Activated naive CD4-positive, alpha-beta T cell treated with anti-CD3 and anti-CD28 coated beads, Interleukin-2, amount 10 ng/mL, durations not matched to agents 7 days and 5 days (primary cell): Measurements from ENCODE around the gene GOLGA7B.

Experiments used
- CTCF ChIA-PET: fragments of 350-600 bp; sonication (Branson Sonifier 250); formaldehyde crosslinking; loops from one replicate; lab custom pipeline; 2021; ENCODE audit warnings: antibody characterized with exemption; lab: Charles Lee
- DNase-seq: peaks from one replicate; pipeline ENCODE4 v3.0.0-alpha.2; 2020
- H3K27ac Mint-ChIP-seq: one replicate; pipeline ENCODE4 v1.8.0; 2021; ENCODE audit warnings: mild to moderate bottlenecking, moderate library complexity, mixed read lengths
- H3K27me3 Mint-ChIP-seq: one replicate; pipeline ENCODE4 v1.8.0; 2021; ENCODE audit warnings: mild to moderate bottlenecking, mixed read lengths
- H3K36me3 Mint-ChIP-seq: one replicate; pipeline ENCODE4 v1.8.0; 2021; ENCODE audit warnings: mixed read lengths
- H3K4me1 Mint-ChIP-seq: one replicate; pipeline ENCODE4 v1.8.0; 2021; ENCODE audit warnings: mixed read lengths
- H3K4me3 Mint-ChIP-seq: one replicate; pipeline ENCODE4 v1.8.0; 2021; ENCODE audit warnings: mild to moderate bottlenecking, moderate library complexity, mixed read lengths
- H3K9me3 Mint-ChIP-seq: one replicate; pipeline ENCODE4 v1.8.0; 2021; ENCODE audit warnings: mixed read lengths

Gene GOLGA7B

DNA sequence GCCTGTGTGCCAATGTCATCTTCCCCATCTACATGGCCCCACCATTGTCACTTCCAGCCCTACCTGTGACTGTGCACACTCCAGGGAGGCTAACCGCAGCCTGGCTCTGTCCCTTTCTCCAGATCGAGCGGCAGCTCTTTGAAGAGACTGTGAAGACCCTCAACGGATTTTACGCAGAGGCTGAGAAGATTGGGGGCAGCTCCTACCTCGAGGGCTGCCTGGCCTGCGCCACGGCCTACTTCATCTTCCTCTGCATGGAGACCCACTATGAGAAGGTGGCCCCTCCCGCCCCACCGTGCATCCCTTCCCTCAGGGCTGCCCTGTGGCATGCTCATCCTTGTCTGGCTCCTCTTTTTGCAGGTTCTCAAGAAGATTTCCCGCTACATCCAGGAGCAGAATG lies 14.2 kb downstream of the GOLGA7B start:
- Mint-ChIP-seq H3K4me1 (peaks cover 13% of the 10 kb centered on the region), H3K36me3 (peaks cover 25% of the 10 kb centered on the region), H3K4me3 (no peak overlapping the region), H3K9me3 (no peaks in the 10 kb centered on the region), H3K27ac (no peak overlapping the region), H3K27me3 (peaks cover 5% of the 10 kb centered on the region)
- CTCF ChIA-PET = interaction anchor here (4.1 kb wide), 1 partner anchor 71 kb away, joined by 28 read pairs; no protein-coding TSS in a partner anchor
- DNase-seq = no peak

- peaks cover 23% of the 10 kb centered on the region for H3K36me3 Mint-ChIP-seq
- no peaks in the 10 kb centered on the region for H3K9me3 Mint-ChIP-seq
- DNase-seq = no peak
- H3K4me3 Mint-ChIP-seq = no peak overlapping the region
- peaks cover 15% of the 10 kb centered on the region for H3K27me3 Mint-ChIP-seq
- no peak overlapping the region for H3K27ac Mint-ChIP-seq
- CTCF ChIA-PET = interaction anchor here (1.6 kb wide), 1 partner anchor 73 kb away, joined by 6 read pairs; no protein-coding TSS in a partner anchor
- H3K4me1 Mint-ChIP-seq = peaks cover 23% of the 10 kb centered on the region
Measured at GRCh38 chr10:97865488-97865887, 15.8 kb downstream of the GOLGA7B start.

GRCh38 chr10:97866524-97867219 lies 17.0 kb downstream of the GOLGA7B start:
- H3K9me3 Mint-ChIP-seq = no peaks in the 10 kb centered on the region
- H3K36me3 Mint-ChIP-seq = peaks cover 15% of the 10 kb centered on the region
- H3K4me1 Mint-ChIP-seq = peaks cover 19% of the 10 kb centered on the region
- no peak overlapping the region for H3K4me3 Mint-ChIP-seq
- H3K27ac Mint-ChIP-seq = no peak overlapping the region
- DNase-seq = no peak
- H3K27me3 Mint-ChIP-seq = peaks cover 19% of the 10 kb centered on the region
- CTCF ChIA-PET = interaction anchor here (8.1 kb wide), 1 partner anchor 73 kb away, joined by 265 read pairs; no protein-coding TSS in a partner anchor

- Mint-ChIP-seq H3K27me3 (peaks cover 25% of the 10 kb centered on the region), H3K4me3 (no peak overlapping the region), H3K4me1 (peaks cover 19% of the 10 kb centered on the region), H3K36me3 (peaks cover 15% of the 10 kb centered on the region), H3K27ac (no peak overlapping the region), H3K9me3 (no peaks in the 10 kb centered on the region)
- DNase-seq = no peak
- CTCF ChIA-PET = interaction anchor here (0.8 to 8.1 kb wide), 5 partner anchors 9 to 111 kb away, joined by 3 to 265 read pairs (median 4); no protein-coding TSS in a partner anchor
Measured at GRCh38 chr10:97867220-97867800, 17.7 kb downstream of the GOLGA7B start.

DNA sequence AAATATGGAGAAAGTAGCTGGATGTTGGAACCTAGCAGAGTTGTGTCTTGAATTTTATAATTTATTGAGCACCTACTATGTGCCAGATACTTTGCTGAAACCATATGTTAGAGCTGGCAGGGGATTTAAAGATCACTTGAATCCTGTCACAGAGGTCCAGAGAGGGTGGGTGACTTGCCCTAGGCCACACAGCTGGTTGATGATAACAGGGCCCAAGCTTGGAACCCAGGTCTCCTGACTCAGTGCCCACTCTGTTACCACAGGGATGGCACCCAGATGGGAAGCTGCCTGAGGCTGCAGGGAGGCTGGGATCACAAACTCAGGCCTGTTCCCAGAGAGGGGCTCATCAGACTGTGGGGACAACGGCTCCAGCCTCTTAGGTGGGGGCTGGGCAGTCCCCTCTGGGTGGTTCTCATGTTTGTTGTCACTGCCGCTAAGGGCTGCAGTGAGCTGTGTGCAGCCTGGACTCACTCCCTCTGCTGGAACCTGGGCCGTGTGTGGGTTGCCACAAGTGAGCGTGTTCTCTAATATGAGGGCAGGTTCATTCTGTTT lies 18.6 kb downstream of the GOLGA7B start:
- Mint-ChIP-seq H3K36me3 (peaks cover 15% of the 10 kb centered on the region), H3K9me3 (no peaks in the 10 kb centered on the region), H3K27me3 (peaks cover 32% of the 10 kb centered on the region), H3K4me1 (peaks cover 19% of the 10 kb centered on the region), H3K4me3 (no peak overlapping the region), H3K27ac (no peak overlapping the region)
- DNase-seq = no peak
- CTCF ChIA-PET = interaction anchor here (0.8 to 8.1 kb wide), 12 partner anchors 9 to 123 kb away, joined by 3 to 265 read pairs (median 4); partner anchors contain the start of gene GOLGA7B

DNA sequence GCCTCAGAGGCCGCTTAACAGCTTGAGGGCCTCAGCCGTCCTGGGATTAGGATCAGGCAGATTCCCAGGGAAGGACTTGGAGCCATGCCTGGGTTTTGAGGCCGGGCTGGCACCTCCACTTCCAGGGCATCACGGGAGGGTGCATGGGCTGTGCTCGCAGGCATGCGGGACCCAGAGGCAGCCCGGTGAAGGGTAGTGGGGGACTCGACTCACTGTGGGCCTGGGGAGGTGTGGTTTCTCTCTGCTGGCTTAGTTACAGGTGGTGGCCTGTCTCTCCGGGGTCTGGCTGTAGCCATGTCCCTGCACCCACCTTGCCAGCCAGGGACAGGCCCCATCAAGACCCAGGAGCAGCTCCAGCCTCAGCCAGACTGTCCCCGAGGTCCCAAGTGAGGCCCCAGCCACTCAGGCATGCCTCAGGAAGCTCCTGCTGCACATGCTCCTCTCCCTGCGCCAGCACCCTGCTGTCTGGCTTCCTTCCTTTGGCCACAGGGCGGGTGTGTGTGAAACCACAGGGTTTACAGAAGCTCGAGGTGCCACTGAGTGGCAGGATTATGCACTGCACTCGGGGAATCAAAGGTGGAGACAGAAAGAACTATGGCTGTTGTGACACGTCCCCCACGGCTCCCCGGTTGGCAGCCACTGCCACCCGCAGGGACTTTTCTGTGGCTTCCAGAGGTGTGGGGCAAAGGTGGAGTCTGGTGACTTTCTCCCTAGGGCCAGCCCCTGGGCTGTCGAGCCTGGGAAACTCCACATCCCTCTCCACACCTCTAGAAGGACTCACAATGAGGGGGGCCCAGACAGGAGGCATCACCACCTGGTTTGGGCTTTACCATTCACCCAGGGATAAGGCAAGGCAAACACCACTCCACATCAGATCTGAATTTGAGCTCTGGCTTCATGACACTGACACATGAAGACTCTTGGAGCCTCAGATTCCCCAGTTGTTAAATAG lies 19.7 kb downstream of the GOLGA7B start:
- CTCF ChIA-PET = interaction anchor here (0.5 to 8.1 kb wide), 29 partner anchors 10 to 183 kb away, joined by 3 to 265 read pairs (median 4); partner anchors contain the start of genes AVPI1 and GOLGA7B
- H3K4me3 Mint-ChIP-seq = no peak overlapping the region
- DNase-seq = peak; percentile 94
- H3K9me3 Mint-ChIP-seq = no peaks in the 10 kb centered on the region
- peaks cover 19% of the 10 kb centered on the region for H3K4me1 Mint-ChIP-seq
- peaks cover 7% of the 10 kb centered on the region for H3K36me3 Mint-ChIP-seq
- peak overlapping the region; percentile 52 for H3K27ac Mint-ChIP-seq
- H3K27me3 Mint-ChIP-seq = peaks cover 44% of the 10 kb centered on the region

DNA sequence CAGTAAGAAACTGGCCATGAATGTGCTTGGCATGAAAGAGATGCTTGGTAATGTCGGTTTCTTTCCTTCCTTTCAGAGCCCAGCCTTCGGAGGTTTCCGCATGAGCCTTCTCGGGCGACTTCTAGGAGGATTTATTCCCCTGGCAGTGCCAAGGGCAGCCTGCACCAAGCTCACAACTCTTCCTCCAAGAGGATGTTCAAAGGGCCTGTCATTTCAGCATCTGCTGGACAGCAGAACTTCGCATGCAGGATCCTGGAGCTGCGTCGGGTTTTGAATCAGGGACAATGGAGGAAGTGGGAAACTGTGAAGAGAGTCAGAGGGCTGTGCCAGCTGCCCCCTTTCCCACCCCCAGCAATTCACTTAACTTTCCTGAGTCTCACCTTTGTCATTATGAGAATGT lies 21.3 kb downstream of the GOLGA7B start:
- CTCF ChIA-PET = interaction anchor here (1.0 to 8.1 kb wide), 6 partner anchors 13 to 162 kb away, joined by 3 to 265 read pairs (median 10); partner anchors contain the start of gene GOLGA7B

DNA sequence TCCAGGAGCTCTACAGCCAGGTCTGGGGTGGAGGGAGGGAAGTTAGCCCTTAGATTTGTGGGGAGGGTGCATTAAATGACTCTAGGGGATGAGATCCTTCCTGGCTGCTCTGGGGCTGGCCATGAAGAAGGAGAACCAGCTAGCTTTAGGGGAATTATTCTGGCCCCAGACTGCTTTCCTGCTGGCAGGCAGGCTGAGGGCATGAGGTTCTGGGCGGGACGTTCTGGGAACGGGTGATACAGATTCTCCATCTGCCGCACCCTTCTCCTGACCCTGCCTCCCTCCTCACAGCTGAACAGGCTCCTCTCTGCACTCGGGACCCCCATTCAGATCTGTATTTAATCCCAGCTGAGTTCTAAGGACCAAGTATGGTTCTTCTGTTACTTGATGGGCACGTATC lies 23.9 kb downstream of the GOLGA7B start:
- Mint-ChIP-seq H3K4me1 (peaks cover 18% of the 10 kb centered on the region), H3K9me3 (no peaks in the 10 kb centered on the region), H3K27ac (no peak overlapping the region), H3K4me3 (no peak overlapping the region), H3K27me3 (peaks cover 56% of the 10 kb centered on the region), H3K36me3 (no peaks in the 10 kb centered on the region)
- DNase-seq = no peak
- CTCF ChIA-PET = interaction anchor here (1.0 to 8.1 kb wide), 2 partner anchors 80 to 171 kb away, joined by 3 to 265 read pairs; no protein-coding TSS in a partner anchor

More for the DNA sequence above, 21.3 kb downstream of the GOLGA7B start:
- DNase-seq = no peak
- Mint-ChIP-seq H3K27ac (no peak overlapping the region), H3K27me3 (peaks cover 52% of the 10 kb centered on the region), H3K4me1 (peaks cover 19% of the 10 kb centered on the region), H3K9me3 (no peaks in the 10 kb centered on the region), H3K36me3 (no peaks in the 10 kb centered on the region), H3K4me3 (no peak overlapping the region)

DNA sequence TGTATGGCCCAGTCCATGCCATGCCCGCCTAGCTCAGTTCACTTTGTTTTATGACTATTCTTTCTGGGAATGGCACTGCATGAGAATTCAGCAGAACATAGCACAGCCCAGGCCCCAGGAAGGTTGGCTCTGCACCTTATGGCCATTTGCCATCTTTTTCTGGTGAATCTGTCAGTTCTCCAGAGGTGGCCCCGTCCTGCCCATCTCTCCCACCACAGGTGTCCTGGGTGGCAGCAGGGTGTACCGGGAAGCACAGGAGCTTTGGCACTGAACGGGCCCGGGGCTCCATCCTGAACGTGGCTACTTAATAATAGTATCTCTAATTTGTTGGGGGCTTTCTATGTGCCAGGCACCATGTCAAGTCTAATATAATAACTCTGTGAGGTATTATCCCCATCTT lies 24.7 kb downstream of the GOLGA7B start:
- peaks cover 56% of the 10 kb centered on the region for H3K27me3 Mint-ChIP-seq
- H3K4me1 Mint-ChIP-seq = peaks cover 10% of the 10 kb centered on the region
- no peak for DNase-seq
- H3K36me3 Mint-ChIP-seq = no peaks in the 10 kb centered on the region
- CTCF ChIA-PET = interaction anchor here (1.0 to 8.1 kb wide), 2 partner anchors 81 to 172 kb away, joined by 3 to 265 read pairs; no protein-coding TSS in a partner anchor
- no peak overlapping the region for H3K27ac Mint-ChIP-seq
- H3K9me3 Mint-ChIP-seq = no peaks in the 10 kb centered on the region
- no peak overlapping the region for H3K4me3 Mint-ChIP-seq

DNA sequence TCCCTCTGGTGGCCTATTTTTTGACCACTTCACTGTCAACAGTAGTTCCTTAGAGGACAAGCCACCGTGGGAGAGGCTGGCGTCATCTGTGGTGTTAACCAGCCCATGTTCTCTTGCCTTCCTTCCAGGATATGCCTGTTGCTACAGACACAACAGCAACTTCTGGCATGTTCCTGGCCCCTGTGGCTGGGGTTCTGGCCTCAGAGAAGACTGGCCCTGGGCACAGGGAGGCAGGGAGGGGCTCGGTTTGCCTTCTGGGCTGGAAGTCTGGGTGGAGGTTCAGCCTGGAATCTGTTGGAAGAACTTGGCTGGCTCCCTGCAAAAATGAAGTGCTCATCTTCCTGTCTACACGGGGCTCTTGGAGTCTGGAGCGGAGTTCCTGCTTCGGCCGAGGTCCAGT lies 25.7 kb downstream of the GOLGA7B start:
- Mint-ChIP-seq H3K4me3 (no peak overlapping the region), H3K27ac (no peak overlapping the region), H3K4me1 (no peaks in the 10 kb centered on the region), H3K27me3 (peaks cover 46% of the 10 kb centered on the region), H3K9me3 (no peaks in the 10 kb centered on the region), H3K36me3 (no peaks in the 10 kb centered on the region)
- DNase-seq = no peak
- CTCF ChIA-PET = interaction anchor here (2.3 kb wide), 1 partner anchor 83 kb away, joined by 9 read pairs; no protein-coding TSS in a partner anchor

DNA sequence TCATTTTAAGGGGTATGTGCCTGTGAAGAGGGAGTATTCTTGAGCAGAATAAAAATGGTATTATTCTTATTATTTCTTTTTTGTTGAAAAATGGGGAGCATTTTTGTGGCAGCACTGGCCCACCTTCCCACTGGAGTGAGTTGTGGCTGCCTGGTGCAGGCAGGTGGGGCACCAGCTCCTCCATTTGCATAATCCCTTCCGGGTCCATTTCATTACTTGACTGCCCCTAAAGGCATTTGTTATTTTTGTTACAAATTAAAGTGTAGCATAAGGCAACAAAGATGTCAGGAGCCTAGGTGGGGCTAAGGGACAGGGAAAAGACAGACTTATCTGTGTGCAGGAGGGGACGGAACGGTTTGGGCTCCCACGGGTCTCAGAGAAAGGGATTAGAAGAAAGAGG lies 26.8 kb downstream of the GOLGA7B start:
- Mint-ChIP-seq H3K4me1 (no peaks in the 10 kb centered on the region), H3K4me3 (no peak overlapping the region), H3K36me3 (no peaks in the 10 kb centered on the region), H3K9me3 (no peaks in the 10 kb centered on the region), H3K27ac (no peak overlapping the region), H3K27me3 (peaks cover 45% of the 10 kb centered on the region)
- CTCF ChIA-PET = interaction anchor here (0.6 to 2.3 kb wide), 4 partner anchors 13 to 165 kb away, joined by 3 to 9 read pairs (median 4); no protein-coding TSS in a partner anchor
- DNase-seq = no peak

GRCh38 chr10:97879241-97879640 lies 29.6 kb downstream of the GOLGA7B start:
- Mint-ChIP-seq H3K27me3 (peaks cover 38% of the 10 kb centered on the region), H3K4me1 (no peaks in the 10 kb centered on the region), H3K36me3 (no peaks in the 10 kb centered on the region), H3K9me3 (no peaks in the 10 kb centered on the region), H3K4me3 (no peak overlapping the region), H3K27ac (no peak overlapping the region)
- CTCF ChIA-PET = interaction anchor here (1.4 to 1.9 kb wide), 2 partner anchors 10 to 87 kb away, joined by 3 to 4 read pairs; no protein-coding TSS in a partner anchor
- DNase-seq = no peak

DNA sequence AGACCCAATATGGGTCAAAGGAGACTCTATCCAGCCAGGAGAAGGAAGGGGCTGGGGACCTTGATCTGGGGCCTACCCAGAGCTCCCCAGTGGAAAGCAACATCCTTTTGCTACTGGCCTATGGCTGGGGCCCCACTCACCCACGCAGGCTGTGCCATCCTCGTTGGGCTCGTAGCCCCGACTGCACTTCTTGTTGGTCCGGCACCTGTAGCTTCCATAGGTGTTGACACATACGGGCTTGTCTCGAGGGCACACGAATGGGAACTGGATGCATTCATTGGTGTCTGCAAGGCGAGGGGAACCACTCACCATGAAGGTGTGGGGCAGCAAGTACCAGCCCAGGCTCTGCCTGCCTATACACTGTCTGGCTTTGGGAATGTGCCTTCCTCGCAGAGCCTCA lies 30.5 kb downstream of the GOLGA7B start:
- peaks cover 37% of the 10 kb centered on the region for H3K27me3 Mint-ChIP-seq
- no peak overlapping the region for H3K27ac Mint-ChIP-seq
- H3K36me3 Mint-ChIP-seq = no peaks in the 10 kb centered on the region
- no peaks in the 10 kb centered on the region for H3K4me1 Mint-ChIP-seq
- H3K9me3 Mint-ChIP-seq = no peaks in the 10 kb centered on the region
- DNase-seq = no peak
- CTCF ChIA-PET = interaction anchor here (1.4 to 1.9 kb wide), 2 partner anchors 10 to 88 kb away, joined by 3 to 4 read pairs; no protein-coding TSS in a partner anchor
- H3K4me3 Mint-ChIP-seq = no peak overlapping the region
